A673 (cell line): ENCODE data around the gene KIF19.

Experiments
- CTCF ChIP-seq: fragments of 300-800, 200-600 bp; sonication (generic); conservative IDR thresholded peaks from 2 replicates; pipeline ENCODE4 v1.5.1; 2017; ENCODE audit warnings: low read depth, mild to moderate bottlenecking, antibody characterized with exemption, low read length, moderate library complexity, mixed read lengths
- EZH2 ChIP-seq: fragments of 200-600 bp; sonication (generic); IDR thresholded peaks from 2 replicates; pipeline ENCODE4 v1.6.1; 2017; ENCODE audit warnings: borderline replicate concordance, low read depth, mild to moderate bottlenecking, mixed read lengths, antibody characterized with exemption, low read length; ENCODE audit not compliant: poor library complexity, severe bottlenecking

- TF ChIP-seq CTCF, result no peak
- TF ChIP-seq EZH2, result no peak
Observed at GRCh38 chr17:74289688-74290087, 36.3 kb upstream of the KIF19 start.
